Measurements from ENCODE around the gene CARD9.

CARD9 gene

DNA sequence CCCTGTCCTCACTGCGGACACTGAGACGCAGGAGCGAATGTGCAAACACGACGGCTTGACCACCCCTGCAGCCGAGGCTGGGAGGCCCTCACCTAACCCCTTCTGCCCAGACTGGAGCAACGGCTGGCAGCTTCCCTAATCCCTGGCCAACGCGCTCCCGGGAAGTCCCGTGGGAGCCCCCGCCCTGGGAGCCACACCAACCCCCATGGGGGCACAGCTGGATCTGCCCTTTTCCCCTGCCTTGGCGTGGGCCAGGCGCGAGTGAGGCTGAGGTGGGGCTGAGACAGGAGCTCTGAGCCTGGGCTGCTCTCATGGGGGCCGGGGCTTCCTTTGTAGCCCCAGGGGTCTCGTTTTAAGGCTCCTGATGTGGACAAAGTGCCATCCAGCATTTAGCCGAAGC lies 5.3 kb downstream of the CARD9 start:
- no peak overlapping the region for H3K4me3 ChIP-seq (ENCODE audit: low read depth in 1 of 2, low read length in 1 of 2)
- H3K27ac ChIP-seq, result no peak overlapping the region
- peaks cover 42 to 47% of the 10 kb centered on the region in 2 experiments for H3K4me1 ChIP-seq (ENCODE audit: control insufficient read depth in 1 of 2, insufficient read depth in 1 of 2, low read depth in 1 of 2, low read length in 1 of 2)
- H3K36me3 ChIP-seq, result peaks cover 19% of the 10 kb centered on the region
- no peaks in the 10 kb centered on the region for H3K27me3 ChIP-seq
- H3K9me3 ChIP-seq, result no peaks in the 10 kb centered on the region
- TF ChIP-seq CTCF (IDR thresholded peaks at IDR 0.05), result no peak

DNA sequence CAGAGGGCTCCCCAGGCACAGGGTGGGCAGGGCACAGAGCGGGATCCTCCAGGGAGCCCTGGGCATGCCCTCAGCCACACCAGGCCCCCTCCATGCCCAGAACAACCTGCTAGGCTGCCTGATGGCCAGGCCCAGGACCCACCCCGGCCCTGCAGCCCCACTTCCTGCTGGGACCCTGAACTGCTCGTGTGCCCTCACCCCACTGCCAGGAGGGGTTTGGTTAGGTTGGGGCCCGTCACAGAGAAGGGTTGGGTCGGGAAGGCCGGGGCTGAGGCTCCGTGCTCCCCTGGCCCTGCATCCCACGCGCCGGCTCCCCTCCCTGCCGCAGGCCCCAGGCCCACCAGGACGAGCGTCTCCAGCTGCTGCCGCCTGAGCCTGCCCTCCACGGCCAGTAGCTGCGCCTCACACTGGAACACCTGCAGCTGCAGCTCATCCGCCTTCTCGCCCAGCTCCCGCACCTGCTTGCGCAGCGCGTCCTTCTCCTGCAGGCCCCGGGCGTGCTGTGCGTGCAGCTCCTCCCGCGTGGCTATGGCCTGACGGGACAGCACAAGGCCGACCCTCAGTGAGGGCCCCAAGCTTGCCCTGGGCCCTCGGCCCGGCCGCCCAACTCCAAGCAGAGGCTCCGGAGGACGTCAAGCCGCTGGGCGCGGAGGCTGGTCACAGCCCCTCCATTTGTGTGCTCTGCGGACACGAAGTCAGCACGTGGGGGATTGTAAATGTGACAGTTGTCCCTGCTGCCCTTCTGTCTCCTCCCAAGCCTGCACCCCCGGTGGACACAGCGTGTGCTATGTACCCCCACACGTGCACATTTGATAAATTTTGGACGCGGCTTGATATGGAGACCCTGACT lies 5.9 kb downstream of the CARD9 start:
- Histone ChIP-seq H3K36me3 (peaks cover 19% of the 10 kb centered on the region), H3K9me3 (no peaks in the 10 kb centered on the region), H3K4me3 (ENCODE audit: low read depth in 1 of 2, low read length in 1 of 2) (no peak overlapping the region), H3K27me3 (no peaks in the 10 kb centered on the region), H3K27ac (no peak overlapping the region), H3K4me1 (ENCODE audit: control insufficient read depth in 1 of 2, insufficient read depth in 1 of 2, low read depth in 1 of 2, low read length in 1 of 2) (peaks cover 35 to 46% of the 10 kb centered on the region in 2 experiments)
- no peak for TF ChIP-seq CTCF (IDR thresholded peaks at IDR 0.05)

GRCh38 chr9:136366826-136367225 lies 6.6 kb downstream of the CARD9 start:
- no peaks in the 10 kb centered on the region for H3K27me3 ChIP-seq
- TF ChIP-seq CTCF (IDR thresholded peaks at IDR 0.05), result no peak
- no peaks in the 10 kb centered on the region for H3K9me3 ChIP-seq
- peaks cover 30 to 39% of the 10 kb centered on the region in 2 experiments for H3K4me1 ChIP-seq (ENCODE audit: control insufficient read depth in 1 of 2, insufficient read depth in 1 of 2, low read depth in 1 of 2, low read length in 1 of 2)
- no peak overlapping the region for H3K4me3 ChIP-seq (ENCODE audit: low read depth in 1 of 2, low read length in 1 of 2)
- peaks cover 19% of the 10 kb centered on the region for H3K36me3 ChIP-seq
- H3K27ac ChIP-seq, result peak overlapping the region; percentile 84

DNA sequence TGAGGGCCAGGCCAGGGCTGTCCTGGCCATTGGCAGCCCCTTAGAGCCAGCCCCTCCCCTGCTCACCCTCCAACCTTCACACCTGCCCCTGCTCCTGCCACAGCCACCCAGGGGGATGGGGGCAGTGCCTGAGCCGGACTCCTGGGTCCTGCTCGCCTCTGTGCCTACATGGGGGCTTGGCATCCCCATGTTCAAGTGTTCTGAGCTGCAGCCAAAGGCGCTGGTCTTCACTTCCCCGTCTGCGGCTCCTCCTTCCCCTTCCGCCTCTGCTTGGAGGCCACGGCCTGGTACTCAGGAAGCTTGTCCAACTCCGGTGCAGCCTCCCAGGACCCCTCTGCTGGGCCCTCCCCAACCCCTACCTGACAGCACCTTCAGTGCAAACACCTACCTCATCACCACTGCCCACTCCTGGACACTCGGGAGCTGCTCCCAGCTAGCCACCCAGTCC lies 7.7 kb downstream of the CARD9 start:
- H3K27me3 ChIP-seq, result no peaks in the 10 kb centered on the region
- H3K36me3 ChIP-seq, result peaks cover 13% of the 10 kb centered on the region
- TF ChIP-seq CTCF (IDR thresholded peaks at IDR 0.05), result no peak
- peaks cover 30 to 39% of the 10 kb centered on the region in 2 experiments for H3K4me1 ChIP-seq (ENCODE audit: control insufficient read depth in 1 of 2, insufficient read depth in 1 of 2, low read depth in 1 of 2, low read length in 1 of 2)
- peak overlapping the region; percentile 84 for H3K27ac ChIP-seq
- no peaks in the 10 kb centered on the region for H3K9me3 ChIP-seq
- H3K4me3 ChIP-seq (ENCODE audit: low read depth in 1 of 2, low read length in 1 of 2), result peak overlapping the region in 1 of 2 experiments; percentile 43

- Histone ChIP-seq H3K36me3 (peaks cover 7% of the 10 kb centered on the region), H3K27ac (peak overlapping the region; percentile 84), H3K4me3 (ENCODE audit: low read depth in 1 of 2, low read length in 1 of 2) (peak overlapping the region in 1 of 2 experiments; percentile 43)
Measured at GRCh38 chr9:136364942-136365774, 8.3 kb downstream of the CARD9 start.

More at GRCh38 chr9:136364942-136365774, 8.3 kb downstream of the CARD9 start:
- Histone ChIP-seq H3K4me1 (ENCODE audit: control insufficient read depth in 1 of 2, insufficient read depth in 1 of 2, low read depth in 1 of 2, low read length in 1 of 2) (peaks cover 30 to 39% of the 10 kb centered on the region in 2 experiments), H3K27me3 (no peaks in the 10 kb centered on the region), H3K9me3 (no peaks in the 10 kb centered on the region)
- no peak for TF ChIP-seq CTCF (IDR thresholded peaks at IDR 0.05)
